HG03575 (cell line): ENCODE data around the gene SLA2.
"Not testable (repeated sequence)": the region's sequence is repeated elsewhere in the genome, so short reads cannot be mapped to it uniquely, and the experiment has no call there.

Experiments
- ATAC-seq: cut with Tn5 transposase; IDR thresholded peaks from one replicate; pipeline ENCODE4 v1.9.1; 2021; ENCODE audit not compliant: unreplicated experiment, insufficient number of reproducible peaks, low FRiP score; ENCODE audit errors: extremely low read depth

SLA2 gene

DNA sequence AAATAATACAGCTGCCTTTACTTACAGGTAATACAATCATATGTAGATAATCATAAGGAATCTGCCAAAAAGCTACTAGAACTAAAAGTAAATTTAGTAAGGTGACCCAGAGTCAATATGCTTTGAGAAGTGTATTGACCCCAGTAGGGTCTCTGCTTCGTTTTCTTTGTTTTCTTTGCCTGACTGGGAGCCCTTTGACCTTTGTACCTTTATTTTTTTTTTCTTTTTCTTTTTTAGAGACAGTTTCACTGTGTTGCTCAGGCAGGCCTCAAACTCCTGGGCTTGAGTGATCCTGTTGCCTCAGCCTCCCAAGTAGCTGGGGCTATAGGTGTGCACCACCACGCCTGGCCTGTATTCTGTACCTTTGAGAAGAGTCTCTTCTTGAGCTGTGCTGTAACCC is 22.6 kb downstream of the SLA2 start:
- no peak for ATAC-seq

DNA sequence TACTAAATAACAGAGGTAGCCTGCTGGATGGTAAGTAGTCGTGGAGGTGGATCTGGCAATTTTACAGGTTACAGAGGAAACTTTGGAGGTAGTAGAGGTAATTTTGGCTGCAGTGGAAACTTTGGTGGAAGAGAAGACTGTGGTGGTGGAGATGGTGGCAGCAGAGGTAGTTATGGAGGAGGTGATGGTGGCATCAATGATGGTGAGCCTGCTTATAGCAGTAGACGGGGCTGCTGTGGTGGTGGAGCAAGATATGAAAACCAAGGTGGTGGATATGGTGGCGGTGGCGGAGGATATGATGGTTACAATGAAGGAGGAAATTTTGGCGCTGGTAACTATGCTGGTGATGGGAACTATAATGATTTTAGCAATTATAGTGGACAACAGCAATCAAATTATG is 25.1 kb downstream of the SLA2 start:
- ATAC-seq, result no peak

DNA sequence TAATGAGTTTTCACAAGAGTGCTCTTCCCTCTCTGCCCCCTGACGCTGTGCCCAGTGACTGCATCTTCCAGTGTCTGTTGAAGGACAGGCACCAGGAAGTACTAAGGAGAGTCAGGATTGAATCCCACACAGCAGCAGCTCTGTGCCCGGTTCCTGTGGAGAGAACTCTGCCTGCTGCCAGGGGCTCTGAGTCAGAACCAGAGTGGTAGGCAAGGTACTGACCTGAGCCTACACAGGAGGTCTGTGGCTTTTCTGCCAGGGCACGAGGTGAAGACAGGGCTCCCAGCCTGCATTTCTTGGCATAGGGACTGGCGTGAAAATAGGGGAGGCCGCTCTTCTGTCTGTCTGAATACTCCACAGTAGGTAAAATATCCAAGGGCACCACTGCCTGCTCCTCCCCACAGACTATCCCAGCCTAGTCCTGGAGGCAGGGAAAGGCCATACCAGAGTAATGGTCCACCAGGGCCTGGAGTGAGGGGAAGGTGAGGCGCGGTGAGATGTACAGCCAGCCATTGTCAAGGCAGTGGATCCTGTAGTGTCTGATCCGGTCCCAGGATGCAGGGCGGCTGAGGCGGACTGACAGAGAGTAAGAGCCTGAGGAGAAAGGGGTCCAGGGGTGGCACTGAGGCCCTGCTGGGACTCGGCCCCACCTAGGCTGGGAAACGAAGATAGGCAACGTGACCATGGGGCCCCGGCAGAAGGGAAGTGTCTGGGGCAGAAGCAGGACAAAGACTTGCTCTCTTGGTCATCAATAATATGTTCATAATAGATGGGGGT is 31.0 kb downstream of the SLA2 start:
- no peak for ATAC-seq

DNA sequence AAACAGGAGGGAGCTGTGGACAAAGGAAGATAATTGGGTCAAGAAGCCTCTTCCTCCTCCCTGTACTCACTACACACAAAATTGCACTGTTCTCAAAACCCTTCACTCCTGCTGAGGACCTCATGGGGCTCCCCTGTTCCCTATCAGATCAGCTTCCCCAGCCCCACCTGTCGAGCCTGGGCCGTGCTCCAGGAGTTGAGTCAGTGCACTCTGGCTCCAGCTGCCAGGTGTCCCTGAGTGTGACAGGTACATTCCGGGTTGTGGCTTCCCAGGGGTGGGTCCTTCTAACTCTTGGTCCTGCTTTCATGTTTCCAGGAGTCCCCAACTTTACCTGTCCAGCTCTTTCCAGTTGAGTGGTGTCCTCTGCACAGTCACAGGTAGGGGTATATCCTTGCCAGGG is 32.0 kb downstream of the SLA2 start:
- no peak for ATAC-seq

DNA sequence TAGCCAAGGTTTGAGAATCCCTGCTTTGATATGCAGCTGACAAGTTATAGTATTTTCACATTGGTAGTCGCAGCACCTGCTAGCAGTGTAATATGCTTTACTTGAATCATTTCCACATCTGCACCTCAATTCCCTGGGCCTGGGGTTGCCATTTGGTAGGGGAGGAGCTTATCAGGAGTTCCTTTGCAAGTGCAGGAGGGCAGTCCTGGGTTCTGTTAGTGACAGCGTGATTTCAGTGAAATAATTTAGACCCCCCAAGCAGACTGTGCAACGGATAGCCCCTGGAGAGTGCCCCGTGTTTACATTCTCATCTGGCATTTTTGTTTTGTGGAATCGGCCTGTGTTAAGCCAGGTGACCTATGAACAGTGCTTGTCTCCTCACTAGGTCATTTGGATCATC is 34.4 kb downstream of the SLA2 start:
- no peak for ATAC-seq

DNA sequence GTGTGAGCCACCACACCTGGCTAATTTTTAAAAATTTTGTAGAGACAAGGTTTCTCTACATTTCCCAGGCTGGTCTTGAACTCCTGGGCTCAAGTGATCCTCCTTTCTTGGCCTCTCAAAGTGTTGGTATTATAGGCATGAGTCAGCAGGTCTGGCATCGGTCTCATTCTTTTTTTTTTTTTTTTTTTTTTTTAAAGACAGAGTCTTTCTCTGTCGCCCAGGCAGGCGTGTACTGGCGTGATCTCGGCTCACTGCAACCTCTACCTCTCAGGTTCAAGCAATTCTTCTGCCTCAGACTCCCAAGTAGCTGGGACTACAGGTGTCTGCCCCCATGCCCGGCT is 37.6 kb downstream of the SLA2 start:
- not testable (repeated sequence) for ATAC-seq

DNA sequence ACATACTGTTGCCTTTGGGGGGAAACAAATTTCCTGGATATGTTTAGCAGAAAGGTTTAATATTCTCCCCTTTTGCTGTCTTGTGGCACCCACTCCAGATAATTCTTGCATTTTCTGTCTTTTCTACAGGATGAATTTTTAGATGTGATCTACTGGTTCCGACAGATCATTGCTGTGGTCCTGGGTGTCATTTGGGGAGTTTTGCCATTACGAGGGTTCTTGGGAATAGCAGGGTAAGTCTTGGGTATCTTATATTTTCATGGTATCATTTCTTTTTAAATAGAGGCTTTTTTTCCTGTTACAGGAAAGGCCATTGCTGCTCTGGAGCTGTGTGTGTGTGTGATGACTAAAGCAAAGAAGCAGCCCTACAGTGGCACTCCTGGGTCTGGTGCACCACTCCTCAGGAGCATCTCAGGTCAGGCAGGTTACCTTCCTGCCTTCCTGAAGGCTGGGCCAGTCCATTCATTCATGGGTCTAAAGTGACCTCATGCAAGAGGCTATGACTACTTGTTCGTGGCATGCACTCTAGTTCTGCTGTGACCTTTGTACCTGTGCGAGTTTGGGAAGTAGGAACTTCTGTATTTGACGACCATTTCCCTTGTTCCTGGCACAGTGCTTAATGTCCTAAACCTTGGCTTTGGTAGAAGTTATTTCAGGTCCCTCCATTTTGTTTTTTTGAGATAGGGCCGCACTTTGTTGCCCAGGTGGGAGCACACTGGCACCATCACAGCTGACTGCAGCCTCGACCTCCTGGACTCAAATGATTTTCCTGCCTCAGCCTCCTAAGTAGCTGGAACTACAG is 38.2 kb downstream of the SLA2 start:
- no peak for ATAC-seq

DNA sequence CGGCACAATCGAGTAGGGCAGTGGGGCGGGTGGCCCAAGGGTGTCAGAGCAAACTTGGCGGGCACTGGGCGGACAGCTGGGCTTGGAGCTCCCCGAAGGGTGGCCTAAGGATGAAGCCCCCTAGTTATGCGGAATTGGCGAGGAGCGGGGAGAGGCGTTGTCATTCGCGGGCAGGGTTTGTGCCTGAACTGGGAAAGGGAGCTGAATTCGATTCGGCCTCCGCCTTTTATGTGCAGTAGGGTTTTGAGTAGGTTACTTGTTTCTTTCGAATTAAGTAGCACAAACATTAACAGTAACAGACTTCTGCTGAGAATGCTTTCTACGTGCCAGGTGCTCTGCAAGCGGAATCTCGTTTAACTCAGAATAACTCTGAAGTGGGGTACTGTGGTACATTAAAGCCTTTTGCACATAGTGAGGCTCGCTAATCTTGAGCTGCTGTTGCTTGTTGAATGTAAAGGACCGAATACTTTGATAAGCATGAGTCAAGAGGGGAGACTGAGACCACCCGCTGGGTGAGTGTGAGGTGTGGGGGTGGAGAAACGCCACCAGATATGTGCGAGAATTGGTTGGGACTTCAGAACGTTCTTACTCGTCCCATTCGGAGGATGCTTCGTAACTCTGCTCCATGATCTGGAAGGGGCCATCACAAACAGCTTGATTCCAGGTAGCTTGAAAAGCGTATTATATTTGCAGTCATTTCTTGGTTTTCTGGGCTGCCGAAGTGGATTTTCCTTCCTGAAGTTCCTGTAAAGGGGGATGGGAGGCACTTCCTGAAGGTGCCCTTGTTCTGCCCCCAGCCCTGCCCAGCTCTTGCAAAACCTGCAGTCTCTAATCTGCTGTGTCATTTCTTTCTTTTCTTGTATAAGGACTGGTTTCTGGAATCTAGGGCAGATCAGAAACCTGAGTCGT is 39.6 kb downstream of the SLA2 start:
- peak; percentile 11 for ATAC-seq

DNA sequence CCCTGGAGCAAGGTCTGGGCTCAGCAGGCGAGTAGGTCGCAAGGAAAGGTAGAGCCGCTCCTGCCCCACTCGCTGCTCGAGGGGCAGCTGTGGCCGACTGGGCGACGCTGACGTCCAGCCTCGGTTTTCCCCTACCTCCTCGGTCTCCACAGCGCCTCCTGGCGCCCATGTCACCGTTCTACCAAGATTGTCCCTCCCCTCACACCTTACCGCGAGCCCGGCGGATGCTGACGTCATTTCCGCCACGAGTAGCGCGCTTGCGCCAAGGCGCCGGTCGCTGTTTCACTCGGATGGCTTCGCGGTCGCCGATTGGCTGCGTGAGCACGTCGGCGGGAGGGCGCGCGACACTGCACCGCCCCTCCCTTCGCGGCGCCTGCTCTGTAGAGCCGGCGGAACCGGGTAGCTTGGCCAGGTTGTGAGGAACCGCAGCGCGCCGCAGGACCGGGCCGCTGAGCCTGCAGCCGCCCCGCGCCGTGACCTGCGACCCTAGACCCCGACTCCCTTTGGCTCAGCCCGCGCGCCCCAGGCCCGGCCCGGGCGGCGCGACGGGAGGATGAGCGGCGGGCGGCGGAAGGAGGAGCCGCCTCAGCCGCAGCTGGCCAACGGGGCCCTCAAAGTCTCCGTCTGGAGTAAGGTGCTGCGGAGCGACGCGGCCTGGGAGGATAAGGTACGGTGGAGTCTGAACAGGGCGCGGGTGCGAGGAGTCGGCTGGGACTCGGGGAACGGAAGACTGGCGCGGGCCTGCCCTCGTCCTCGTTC is 40.4 kb downstream of the SLA2 start, which contains the start of gene RAB5IF:
Gene RAB5IF (plus strand): TSS at position 381 of the 759 bp plus-strand sequence. CDS start 173 bp downstream, at position 554.
- ATAC-seq, result peak; percentile 58

DNA sequence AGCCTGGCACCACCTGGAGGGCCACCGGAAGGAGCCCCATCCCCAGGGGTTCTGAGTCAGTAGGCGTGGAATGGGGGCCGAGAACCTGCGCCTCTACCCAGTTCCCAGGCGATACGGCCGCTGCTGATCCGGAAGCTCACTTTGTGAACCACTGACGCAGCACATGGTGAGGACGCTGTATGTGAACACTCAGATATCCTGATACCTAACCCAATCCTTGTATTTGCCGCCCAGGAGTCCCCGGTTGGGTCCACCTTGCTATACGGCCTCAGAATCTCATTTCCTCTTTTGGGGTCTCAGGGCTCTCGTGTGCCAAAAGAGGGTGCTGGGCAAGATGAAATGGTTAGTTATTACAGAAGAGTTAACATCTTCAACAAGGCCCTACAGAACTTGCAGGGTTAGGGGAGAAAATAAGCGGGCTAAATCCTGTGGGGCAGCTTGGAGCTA is 41.0 kb downstream of the SLA2 start:
- peak; percentile 6 for ATAC-seq

DNA sequence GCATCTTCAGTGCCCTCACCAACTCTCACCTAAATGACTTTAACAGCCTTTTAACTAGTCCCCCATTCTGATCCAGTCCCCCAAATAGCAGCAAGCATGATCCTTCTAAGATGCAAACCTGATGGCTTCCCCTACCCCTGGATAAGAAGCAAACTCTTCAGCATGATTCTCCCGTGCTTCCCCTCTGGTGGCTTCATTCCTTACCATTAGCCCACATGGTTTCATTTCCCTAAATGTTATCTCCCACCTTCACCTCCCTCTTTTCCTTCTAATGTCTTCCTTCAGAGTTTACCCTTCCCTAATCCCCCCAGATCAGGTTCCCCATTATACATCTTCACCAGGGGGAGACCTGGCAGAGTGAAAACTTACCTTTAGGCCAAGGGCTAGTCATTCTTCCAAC is 44.5 kb downstream of the SLA2 start:
- ATAC-seq, result no peak

DNA sequence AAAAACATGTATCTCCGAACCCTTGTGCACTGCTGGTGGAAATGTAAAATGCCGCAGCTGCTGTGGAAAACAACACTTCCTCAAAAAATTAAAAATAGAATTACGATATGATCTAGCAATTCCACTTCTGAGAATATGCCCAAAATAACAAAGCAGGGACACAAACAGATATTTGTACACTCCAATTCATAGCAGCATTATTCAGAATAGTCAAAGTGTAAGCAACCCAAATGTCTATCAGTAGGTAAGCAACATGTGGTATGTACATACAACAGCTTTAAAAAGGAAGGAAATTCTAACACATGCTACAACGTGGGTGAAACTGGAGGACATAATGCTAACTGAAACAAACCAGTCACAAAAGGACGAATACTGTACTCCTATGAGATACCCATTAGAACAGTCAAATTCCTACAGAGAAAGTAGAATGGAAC is 46.1 kb downstream of the SLA2 start:
- ATAC-seq, result no peak

DNA sequence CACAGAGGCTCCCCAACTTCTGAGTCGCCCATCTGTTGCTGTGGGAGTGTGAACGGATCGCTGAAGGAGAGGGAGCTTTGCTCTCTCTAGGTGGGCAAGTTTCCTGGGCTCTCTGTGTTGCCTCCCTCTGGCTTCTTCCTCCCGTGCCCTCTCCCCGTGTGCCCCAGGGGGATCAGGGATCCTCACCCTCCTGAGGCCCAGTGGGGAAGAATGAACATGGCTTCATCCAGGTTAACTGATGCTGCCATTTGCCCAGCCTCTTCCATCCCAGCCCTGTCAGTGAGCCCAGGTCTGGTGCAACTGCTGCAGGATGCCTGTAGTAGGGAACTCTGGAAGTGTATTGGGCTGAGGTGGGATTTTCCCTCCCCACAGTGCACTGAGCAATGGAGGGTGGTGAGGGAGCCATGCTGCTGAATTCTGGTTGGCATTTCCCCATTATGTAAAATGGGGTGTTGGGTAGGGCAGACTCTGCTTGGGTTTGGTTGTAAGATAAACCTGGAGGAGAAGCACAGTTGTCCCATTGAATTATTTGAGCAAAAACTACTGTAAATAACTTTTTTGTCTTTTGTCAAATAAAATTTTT is 52.6 kb downstream of the SLA2 start:
- ATAC-seq, result no peak

DNA sequence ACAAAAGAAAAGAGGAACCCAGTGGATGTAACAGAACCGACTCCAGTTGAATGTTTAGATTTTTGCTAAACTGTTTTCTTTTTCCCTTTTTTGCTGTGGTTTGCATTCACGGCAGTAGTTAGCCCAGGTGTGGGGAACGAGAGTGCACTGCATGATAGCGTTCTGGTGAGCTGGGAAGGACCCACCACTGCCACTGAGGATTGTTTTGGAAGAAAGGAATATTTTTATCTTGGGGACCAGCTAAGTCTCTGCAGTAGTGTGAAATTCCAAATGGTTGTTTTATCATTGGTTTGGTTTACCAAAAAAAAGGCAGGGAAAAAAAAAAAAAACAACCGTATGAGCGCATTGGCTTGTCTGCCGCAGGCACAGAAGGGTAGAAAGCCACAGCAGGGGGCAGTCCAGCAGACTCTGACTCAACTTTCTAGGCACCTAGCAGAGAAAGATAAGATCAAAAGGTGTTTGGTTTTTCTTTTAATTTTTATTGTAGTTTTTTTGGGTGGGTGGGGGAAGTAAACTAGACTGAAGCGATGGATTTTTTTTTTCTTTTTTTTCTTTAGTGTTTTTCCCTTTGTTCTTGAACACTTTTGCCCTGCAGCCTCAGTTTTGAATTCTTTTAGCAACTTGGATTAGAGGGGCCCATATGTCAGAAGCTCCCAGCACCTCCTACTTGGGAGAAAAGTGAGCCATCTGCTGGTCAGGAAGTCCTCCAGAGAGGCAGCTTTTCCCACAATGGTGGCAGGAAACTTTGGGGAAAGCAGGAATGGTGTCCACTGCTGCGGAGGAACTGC is 53.9 kb downstream of the SLA2 start:
- no peak for ATAC-seq

DNA sequence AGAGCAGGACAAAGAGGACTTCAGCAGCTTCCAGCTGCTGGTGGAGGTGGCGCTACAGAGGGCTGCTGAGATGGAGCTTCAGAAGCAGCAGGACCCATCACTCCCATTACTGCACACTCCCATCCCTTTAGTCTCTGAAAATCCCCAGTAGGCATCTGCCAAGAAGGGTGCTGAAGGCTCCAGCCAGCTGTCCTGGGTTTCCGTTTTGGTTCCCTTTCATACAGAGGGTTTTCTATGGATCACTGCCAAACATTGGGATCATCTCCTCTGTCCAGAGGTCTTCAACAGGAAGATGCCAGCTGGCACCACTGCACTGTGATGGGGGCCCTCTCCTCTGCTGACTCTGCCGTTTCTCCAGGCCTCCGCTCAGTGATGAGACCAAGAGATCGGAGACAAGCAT is 54.7 kb downstream of the SLA2 start:
- no peak for ATAC-seq

DNA sequence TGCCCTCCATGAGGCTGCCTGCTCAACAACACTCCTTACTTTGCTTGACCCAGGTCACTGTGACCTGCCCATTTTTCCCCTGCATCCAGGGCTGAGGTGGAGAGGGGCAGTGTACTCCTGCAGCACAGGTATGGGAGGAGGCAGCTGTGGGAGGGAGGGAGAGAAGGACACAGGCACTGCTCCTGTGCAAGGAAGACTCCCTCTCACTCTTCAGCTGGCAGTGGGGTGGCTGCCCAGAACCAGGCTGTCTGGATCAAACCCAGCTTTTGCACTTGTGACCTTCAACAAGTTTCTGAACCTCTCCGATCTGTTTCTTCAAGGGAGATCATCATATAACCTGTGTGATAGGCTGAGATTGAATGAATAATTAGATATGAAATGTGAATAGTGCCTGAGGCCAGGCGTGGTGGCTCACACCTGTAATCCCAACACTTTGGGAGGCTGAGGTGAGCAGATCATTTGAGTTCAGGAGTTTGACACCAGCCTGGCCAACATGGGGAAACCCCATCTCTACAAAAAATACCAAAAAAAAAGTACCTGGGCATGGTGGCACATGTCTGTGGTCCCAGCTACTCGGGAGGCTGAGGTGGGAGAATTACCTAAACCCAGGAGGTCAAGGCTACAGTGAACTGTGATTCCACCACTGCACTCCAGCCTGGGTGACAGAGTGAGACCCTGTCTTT is 58.5 kb downstream of the SLA2 start:
- no peak for ATAC-seq
